ENCODE data around the gene SECISBP2L.
A peak's percentile ranks its signal among the peaks of the same experiment; 100 is the strongest.

Gene SECISBP2L

DNA sequence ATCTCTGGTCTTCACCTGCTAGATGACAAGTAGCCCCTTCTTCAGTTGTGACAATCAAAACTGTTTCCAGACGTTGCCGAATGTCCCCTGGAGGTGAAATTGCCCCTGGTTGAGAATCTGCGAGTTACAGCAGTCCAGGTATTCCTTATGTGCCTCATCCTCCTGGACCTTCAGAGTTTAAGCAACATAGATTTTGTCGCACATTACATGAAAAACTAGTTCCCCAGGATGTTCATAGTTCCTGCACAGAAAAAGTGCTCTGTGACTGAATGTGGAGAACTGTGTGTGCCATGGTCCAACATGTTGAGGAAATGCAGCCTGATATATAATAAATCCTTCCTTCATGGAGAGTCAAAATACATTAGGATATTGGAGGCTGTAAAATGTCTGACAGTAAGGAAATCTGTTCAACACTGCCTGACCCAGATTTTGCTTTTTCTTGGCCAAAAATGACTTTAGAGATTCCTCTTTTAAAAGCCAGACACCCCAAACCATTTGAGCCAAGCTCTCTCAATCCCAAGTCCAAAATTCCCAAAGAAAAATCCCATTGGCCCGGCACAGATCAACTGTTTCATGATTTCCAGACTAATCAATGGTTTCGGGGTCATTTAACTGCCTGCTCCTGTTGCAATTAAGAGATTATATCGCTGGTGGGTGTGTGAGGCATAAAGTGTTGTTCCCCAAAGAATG lies 62.1 kb downstream of the SECISBP2L start:
- peak overlapping the region; percentile 23; the same call in 1 of the 2 replicates for H3K27ac ChIP-seq
- no peak for TF ChIP-seq ZFX (IDR thresholded peaks at IDR 0.05)
- TF ChIP-seq, protein P1, sequence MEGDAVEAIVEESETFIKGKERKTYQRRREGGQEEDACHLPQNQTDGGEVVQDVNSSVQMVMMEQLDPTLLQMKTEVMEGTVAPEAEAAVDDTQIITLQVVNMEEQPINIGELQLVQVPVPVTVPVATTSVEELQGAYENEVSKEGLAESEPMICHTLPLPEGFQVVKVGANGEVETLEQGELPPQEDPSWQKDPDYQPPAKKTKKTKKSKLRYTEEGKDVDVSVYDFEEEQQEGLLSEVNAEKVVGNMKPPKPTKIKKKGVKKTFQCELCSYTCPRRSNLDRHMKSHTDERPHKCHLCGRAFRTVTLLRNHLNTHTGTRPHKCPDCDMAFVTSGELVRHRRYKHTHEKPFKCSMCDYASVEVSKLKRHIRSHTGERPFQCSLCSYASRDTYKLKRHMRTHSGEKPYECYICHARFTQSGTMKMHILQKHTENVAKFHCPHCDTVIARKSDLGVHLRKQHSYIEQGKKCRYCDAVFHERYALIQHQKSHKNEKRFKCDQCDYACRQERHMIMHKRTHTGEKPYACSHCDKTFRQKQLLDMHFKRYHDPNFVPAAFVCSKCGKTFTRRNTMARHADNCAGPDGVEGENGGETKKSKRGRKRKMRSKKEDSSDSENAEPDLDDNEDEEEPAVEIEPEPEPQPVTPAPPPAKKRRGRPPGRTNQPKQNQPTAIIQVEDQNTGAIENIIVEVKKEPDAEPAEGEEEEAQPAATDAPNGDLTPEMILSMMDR (conservative IDR thresholded peaks at IDR 0.05) = no peak

DNA sequence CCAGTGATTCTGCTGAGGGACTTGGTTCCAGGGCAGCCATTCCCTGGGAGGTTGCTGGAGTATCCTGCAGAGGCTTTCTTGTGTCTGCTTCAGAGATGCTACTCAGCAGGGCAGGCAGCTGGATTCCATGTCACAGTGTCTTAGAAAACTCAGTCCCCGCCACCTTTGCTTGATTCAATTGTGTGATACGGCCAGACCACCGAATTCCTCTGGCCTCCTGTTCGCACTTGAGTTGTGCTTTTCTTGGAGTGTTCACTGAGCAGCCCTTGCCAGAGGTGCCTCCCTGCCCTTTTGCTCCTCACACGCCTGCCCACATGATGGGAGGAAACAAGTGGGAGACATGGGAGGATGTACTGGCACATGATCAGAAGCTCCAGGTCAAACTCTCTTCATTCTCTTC lies 62.9 kb downstream of the SECISBP2L start:
- no peak for TF ChIP-seq ZFX (IDR thresholded peaks at IDR 0.05)
- TF ChIP-seq, protein P1 (conservative IDR thresholded peaks at IDR 0.05) = no peak
- peak overlapping the region; percentile 23; the same call in 1 of the 2 replicates for H3K27ac ChIP-seq

DNA sequence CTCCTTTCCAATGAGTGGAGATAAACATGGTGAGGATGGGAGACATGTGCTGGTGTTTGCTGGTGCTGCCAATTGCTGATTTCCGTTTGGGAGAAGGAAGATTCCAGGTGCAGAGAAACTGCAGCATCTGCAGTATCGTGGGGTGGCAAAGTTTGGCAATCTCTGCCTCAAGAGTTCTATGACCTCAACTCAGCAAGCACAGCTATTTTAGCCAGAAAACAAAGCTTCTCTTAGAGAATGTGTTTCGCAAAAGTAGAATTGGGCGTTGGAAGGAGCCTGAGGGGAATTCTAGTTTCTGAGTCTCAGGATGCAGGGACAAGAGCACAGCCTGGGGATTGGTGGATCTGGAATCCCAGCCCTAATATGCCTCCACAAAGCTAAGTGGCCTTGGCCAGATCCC lies 64.3 kb downstream of the SECISBP2L start:
- TF ChIP-seq ZFX (IDR thresholded peaks at IDR 0.05) = no peak
- TF ChIP-seq, protein P1 (conservative IDR thresholded peaks at IDR 0.05) = no peak
- H3K27ac ChIP-seq = no peak overlapping the region

DNA sequence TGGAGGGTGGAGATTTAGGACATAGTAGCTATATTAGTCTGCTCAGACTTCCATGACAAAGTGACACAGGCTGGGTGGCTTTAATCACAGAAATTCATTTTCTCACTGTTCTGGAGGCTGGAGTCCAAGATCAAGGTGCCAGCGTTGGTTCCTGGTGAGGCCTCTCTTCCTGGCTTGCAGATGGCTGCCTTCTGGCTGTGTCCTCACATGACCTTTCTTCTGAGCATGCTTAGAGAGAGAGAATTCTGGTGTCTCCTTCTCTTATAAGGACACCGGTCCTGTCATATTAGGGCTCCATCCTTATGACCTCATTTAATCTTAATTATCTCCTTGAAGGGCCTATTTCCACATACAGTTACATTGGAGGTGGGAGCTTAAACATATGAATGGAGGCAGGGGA lies 67.6 kb downstream of the SECISBP2L start:
- TF ChIP-seq, protein P1 (conservative IDR thresholded peaks at IDR 0.05) = no peak
- no peak for TF ChIP-seq ZFX (IDR thresholded peaks at IDR 0.05)
- H3K27ac ChIP-seq = peak overlapping the region; percentile 33; the same call in 1 of the 2 replicates

DNA sequence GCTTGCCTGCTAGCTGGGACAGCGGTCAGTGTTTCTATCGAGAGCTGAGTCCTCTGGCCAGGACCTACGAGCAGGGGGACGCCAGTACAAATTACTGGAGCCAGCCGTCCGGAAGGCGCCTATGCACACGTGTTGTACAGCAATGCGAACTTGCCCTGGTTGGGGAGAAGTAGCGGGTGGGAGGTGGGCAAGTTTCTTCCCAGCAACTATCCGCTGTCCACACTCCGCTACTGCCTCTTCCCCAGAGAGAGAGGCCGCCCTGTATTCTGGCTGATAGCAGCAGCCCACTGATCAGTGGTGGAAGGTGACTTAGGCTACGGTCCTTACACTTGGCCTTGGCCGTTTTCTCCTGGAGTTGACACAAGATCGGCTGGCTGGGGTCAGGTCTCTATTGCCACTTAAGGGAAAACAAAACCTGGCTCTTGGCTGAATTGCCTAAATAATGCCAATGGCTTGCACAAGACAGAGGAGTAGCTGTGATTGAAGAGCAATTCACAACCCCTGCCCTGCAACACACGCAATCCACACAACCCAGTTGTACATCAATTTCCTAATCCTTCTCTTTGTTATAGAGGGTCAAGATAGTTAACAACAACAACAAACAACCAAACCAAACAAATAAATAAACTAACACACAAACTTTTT lies 69.7 kb downstream of the SECISBP2L start:
- TF ChIP-seq, protein P1 (conservative IDR thresholded peaks at IDR 0.05) = no peak
- no peak for TF ChIP-seq ZFX (IDR thresholded peaks at IDR 0.05)
- H3K27ac ChIP-seq = peak overlapping the region; percentile 64; the same call in 1 of the 2 replicates

DNA sequence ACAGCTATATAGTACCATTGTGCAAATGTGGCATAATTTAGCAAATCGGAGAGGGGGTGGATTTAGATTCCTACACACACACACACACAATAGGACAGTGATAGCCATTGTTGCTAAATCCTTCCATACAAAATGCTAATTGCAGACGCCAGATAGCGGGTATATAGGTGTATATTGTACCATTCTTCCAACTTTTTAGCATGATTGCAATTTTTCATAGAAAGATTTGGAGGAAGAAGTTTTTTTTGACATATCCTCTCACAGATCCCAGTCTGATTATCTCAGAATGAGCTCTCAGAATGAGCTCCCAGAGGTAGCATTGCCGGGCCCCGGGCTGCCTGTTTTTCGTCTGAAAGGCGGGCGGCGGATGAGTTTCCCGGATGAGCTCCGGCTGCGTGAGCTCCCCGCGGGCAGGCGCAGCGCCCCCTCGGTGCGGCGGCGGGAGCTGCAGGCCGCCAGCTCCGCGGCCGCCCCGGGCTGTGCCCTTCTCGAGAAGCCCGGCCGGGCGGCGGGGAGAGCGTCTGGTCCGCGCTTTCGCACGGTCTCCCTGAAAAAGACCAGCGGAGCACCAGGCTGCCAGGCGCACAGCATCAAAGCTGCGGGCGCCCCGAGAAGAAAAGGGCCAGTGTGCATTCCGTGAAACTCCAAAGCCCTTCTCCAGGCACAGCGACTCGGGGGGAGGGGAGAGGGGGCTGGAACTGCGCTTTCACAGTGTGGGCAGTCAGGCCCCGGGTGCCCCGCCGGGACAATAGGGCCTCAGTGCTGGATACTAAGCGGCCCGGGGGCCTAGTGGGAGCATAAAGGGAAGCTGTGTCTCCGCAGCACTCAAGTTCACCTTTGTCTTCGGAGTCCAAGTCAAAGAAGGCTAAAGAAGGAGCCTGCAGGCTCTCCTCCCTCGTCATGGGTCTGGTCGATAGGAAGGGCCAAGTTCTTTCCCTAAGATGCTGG lies 70.5 kb downstream of the SECISBP2L start:
- peak overlapping the region; percentile 64 for H3K27ac ChIP-seq
- TF ChIP-seq ZFX (IDR thresholded peaks at IDR 0.05) = peak; percentile 22; the same call in 1 of the 2 replicates
- TF ChIP-seq, protein P1 (conservative IDR thresholded peaks at IDR 0.05) = peak; percentile 99
